K562 (cell line): ENCODE measurements around the gene PPM1L. TPM values are rescaled to one million over a fixed set of nuclear protein-coding genes. Genes with fewer than 3 reads are reported as not detected.

Source experiments
- EHMT2 ChIP-seq: fragments of 450-650 bp; IDR thresholded peaks from 2 replicates; pipeline ENCODE4 v1.6.1; 2018; ENCODE audit warnings: antibody characterized with exemption
- MXI1 ChIP-seq: IDR thresholded peaks from 2 replicates; pipeline ENCODE4 v1.6.1; 2011; ENCODE audit warnings: low read depth, mild to moderate bottlenecking, improper control_type of control experiment, low read length
- NR4A1 ChIP-seq, 2 experiments: fragments of 250-450 bp in 1 of 2; fragments of 450-650 bp in 1 of 2; sonication (Bioruptor Pico) in 1 of 2; IDR thresholded peaks; 2 replicates each; pipeline versions ENCODE4 v1.4.0 to v1.6.1; 2016 to 2020; ENCODE audit warnings: mild to moderate bottlenecking in 2 of 2, missing compliant biosample characterization in 1 of 2, missing genetic modification characterization in 1 of 2, moderate library complexity in 1 of 2
- PHF21A ChIP-seq: fragments of 450-650 bp; IDR thresholded peaks from 2 replicates; pipeline ENCODE4 v1.6.1; 2017; ENCODE audit warnings: low read depth, borderline replicate concordance
- TEAD1 ChIP-seq, 2 experiments: fragments of 450-650 bp in 1 of 2; sonication (generic) in 1 of 2; formaldehyde crosslinking; IDR thresholded peaks; 2 replicates each; pipeline versions ENCODE4 v1.4.0 to v1.8.0; 2020 to 2022; ENCODE audit warnings: mild to moderate bottlenecking in 2 of 2, missing genetic modification reagents in 1 of 2
- TEAD2 ChIP-seq: fragments of 450-650 bp; IDR thresholded peaks from 2 replicates; pipeline ENCODE4 v1.6.1; 2016; ENCODE audit warnings: missing genetic modification characterization, control low read depth, missing compliant biosample characterization
- YY1 ChIP-seq, 3 experiments: IDR thresholded peaks; 2 replicates each; pipeline ENCODE4 v1.6.1; 2011; ENCODE audit warnings: low read length in 2 of 3, mild to moderate bottlenecking in 2 of 3, moderate library complexity in 2 of 3, borderline replicate concordance in 1 of 3, control low read depth in 1 of 3, low read depth in 1 of 3; ENCODE audit not compliant: insufficient read depth in 3 of 3, insufficient replicate concordance in 2 of 3, control insufficient read depth in 1 of 3, insufficient read length in 1 of 3; ENCODE audit errors: extremely low read depth in 1 of 3
- ZBTB1 ChIP-seq: sonication (generic); formaldehyde crosslinking; IDR thresholded peaks from 2 replicates; pipeline ENCODE4 v1.8.1; 2023; ENCODE audit warnings: missing genetic modification reagents, low read depth, mild to moderate bottlenecking, borderline replicate concordance
- ZNF584 ChIP-seq: fragments of 200-800 bp; sonication (Bioruptor generic); IDR thresholded peaks from 2 replicates; pipeline ENCODE4 v1.6.1; 2016; ENCODE audit warnings: low read depth, mild to moderate bottlenecking, missing genetic modification characterization, missing compliant biosample characterization
- polyA plus RNA-seq, 8 experiments: library from polyadenylated mRNA; depleted of rRNA in 4 of 8; stranded (reverse) in 5 of 8; unstranded in 3 of 8; fragments of >200 nt; fragmentation: Nextera tagmentation in 2 of 8; fragmentation: Illumina TruSeq in 1 of 8; extraction: Ambion mirVana in 2 of 8; extraction: Trizol in 1 of 8; gene quantifications; 2 replicates each; pipeline versions ENCODE4 v1.2.1 to v1.2.3, GENCODE V29; 2011 to 2014; ENCODE audit warnings: inconsistent platforms in 1 of 8, missing spikeins in 1 of 8
- total RNA-seq, 7 experiments: library from RNA; depleted of rRNA in 6 of 7; stranded (reverse); fragments of >200 nt in 6 of 7; fragmentation: Illumina TruSeq in 2 of 7; extraction: Trizol in 2 of 7; gene quantifications; 2 replicates each; pipeline versions ENCODE4 v1.2.1 to v1.2.3, GENCODE V29; 2011 to 2021; ENCODE audit warnings: low replicate concordance in 1 of 7
- TF ChIP-seq, protein P1 (sequence below), 2 experiments: fragments of 450-650 bp; IDR thresholded peaks; 2 replicates each; pipeline ENCODE4 v1.6.1; 2018; ENCODE audit warnings: mild to moderate bottlenecking in 2 of 2, low read depth in 1 of 2; ENCODE audit not compliant: partially characterized antibody in 2 of 2
- TF ChIP-seq, protein P2 (sequence below), 3 experiments: fragments of 200-800 bp in 1 of 3; sonication (Bioruptor generic) in 1 of 3; sonication (generic) in 1 of 3; formaldehyde crosslinking in 1 of 3; IDR thresholded peaks; 2 replicates each; pipeline versions ENCODE4 v1.6.1 to v1.8.0; 2016 to 2022; ENCODE audit warnings: mild to moderate bottlenecking in 2 of 3, missing compliant biosample characterization in 2 of 3, missing genetic modification characterization in 2 of 3, missing genetic modification reagents in 1 of 3
- TF ChIP-seq, protein P3 (sequence below): fragments of 200-800 bp; sonication (Bioruptor generic); IDR thresholded peaks from 2 replicates; pipeline ENCODE4 v1.6.1; 2017; ENCODE audit warnings: missing genetic modification characterization, missing compliant biosample characterization
- TF ChIP-seq, protein P4 (sequence below): fragments of 450-650 bp; IDR thresholded peaks from 2 replicates; pipeline ENCODE4 v1.6.1; 2016; ENCODE audit warnings: antibody characterized with exemption

Gene PPM1L
- total and polyA plus RNA-seq, 9 of the 15 experiments (the other 6 are each of a cell fraction or from before 2014, with no cell fraction given) = 0.01 to 0.41 (median 0.14) TPM

- TF ChIP-seq MXI1 (no peak), ZNF584 (0 out of 2 replicates have a peak, but pooled peaks have one; percentile 19), TEAD1 (CRISPR knock-in tag; IDR thresholded peaks at IDR 0.05) (no peak), TEAD2 (no peak), NR4A1 (CRISPR knock-in tag; IDR thresholded peaks at IDR 0.05) (no peak), NR4A1 (tag; IDR thresholded peaks at IDR 0.05) (no peak), ZBTB1 (CRISPR knock-in tag) (0 out of 2 replicates have a peak, but pooled peaks have one; percentile 12), PHF21A (no peak), YY1 (IDR thresholded peaks at IDR 0.05; ENCODE audit: borderline replicate concordance in 1 of 3, control insufficient read depth in 1 of 3, extremely low read depth in 1 of 3, insufficient read depth in 3 of 3, insufficient read length in 1 of 3, insufficient replicate concordance in 2 of 3, low read depth in 1 of 3, low read length in 2 of 3) (no peak), EHMT2 (peak; percentile 93)
- TF ChIP-seq, protein P1, sequence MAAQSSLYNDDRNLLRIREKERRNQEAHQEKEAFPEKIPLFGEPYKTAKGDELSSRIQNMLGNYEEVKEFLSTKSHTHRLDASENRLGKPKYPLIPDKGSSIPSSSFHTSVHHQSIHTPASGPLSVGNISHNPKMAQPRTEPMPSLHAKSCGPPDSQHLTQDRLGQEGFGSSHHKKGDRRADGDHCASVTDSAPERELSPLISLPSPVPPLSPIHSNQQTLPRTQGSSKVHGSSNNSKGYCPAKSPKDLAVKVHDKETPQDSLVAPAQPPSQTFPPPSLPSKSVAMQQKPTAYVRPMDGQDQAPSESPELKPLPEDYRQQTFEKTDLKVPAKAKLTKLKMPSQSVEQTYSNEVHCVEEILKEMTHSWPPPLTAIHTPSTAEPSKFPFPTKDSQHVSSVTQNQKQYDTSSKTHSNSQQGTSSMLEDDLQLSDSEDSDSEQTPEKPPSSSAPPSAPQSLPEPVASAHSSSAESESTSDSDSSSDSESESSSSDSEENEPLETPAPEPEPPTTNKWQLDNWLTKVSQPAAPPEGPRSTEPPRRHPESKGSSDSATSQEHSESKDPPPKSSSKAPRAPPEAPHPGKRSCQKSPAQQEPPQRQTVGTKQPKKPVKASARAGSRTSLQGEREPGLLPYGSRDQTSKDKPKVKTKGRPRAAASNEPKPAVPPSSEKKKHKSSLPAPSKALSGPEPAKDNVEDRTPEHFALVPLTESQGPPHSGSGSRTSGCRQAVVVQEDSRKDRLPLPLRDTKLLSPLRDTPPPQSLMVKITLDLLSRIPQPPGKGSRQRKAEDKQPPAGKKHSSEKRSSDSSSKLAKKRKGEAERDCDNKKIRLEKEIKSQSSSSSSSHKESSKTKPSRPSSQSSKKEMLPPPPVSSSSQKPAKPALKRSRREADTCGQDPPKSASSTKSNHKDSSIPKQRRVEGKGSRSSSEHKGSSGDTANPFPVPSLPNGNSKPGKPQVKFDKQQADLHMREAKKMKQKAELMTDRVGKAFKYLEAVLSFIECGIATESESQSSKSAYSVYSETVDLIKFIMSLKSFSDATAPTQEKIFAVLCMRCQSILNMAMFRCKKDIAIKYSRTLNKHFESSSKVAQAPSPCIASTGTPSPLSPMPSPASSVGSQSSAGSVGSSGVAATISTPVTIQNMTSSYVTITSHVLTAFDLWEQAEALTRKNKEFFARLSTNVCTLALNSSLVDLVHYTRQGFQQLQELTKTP (IDR thresholded peaks at IDR 0.05; ENCODE audit: low read depth in 1 of 2, partially characterized antibody in 2 of 2) = peak in 1 of 2 experiments; percentile 57
- TF ChIP-seq, protein P2, sequence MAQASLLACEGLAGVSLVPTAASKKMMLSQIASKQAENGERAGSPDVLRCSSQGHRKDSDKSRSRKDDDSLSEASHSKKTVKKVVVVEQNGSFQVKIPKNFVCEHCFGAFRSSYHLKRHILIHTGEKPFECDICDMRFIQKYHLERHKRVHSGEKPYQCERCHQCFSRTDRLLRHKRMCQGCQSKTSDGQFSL (CRISPR knock-in tag; IDR thresholded peaks at IDR 0.05) = no peak
- TF ChIP-seq, protein P2 (tag; IDR thresholded peaks at IDR 0.05) = no peak
- TF ChIP-seq, protein P3, sequence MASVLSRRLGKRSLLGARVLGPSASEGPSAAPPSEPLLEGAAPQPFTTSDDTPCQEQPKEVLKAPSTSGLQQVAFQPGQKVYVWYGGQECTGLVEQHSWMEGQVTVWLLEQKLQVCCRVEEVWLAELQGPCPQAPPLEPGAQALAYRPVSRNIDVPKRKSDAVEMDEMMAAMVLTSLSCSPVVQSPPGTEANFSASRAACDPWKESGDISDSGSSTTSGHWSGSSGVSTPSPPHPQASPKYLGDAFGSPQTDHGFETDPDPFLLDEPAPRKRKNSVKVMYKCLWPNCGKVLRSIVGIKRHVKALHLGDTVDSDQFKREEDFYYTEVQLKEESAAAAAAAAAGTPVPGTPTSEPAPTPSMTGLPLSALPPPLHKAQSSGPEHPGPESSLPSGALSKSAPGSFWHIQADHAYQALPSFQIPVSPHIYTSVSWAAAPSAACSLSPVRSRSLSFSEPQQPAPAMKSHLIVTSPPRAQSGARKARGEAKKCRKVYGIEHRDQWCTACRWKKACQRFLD (CRISPR knock-in tag) = peak; percentile 73; the same call in 1 of the 2 replicates
- TF ChIP-seq, protein P4, sequence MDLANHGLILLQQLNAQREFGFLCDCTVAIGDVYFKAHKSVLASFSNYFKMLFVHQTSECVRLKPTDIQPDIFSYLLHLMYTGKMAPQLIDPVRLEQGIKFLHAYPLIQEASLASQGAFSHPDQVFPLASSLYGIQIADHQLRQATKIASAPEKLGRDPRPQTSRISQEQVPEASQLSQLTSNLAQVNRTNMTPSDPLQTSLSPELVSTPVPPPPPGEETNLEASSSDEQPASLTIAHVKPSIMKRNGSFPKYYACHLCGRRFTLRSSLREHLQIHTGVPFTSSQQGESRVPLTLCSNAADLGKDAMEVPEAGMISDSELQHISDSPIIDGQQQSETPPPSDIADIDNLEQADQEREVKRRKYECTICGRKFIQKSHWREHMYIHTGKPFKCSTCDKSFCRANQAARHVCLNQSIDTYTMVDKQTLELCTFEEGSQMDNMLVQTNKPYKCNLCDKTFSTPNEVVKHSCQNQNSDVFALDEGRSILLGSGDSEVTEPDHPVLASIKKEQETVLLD = no peak
These were observed 1.6 kb upstream of the PPM1L start (continued) for GRCh38 chr3:160754371-160754854.
